ENCODE results near the gene FAM98A.

DNA sequence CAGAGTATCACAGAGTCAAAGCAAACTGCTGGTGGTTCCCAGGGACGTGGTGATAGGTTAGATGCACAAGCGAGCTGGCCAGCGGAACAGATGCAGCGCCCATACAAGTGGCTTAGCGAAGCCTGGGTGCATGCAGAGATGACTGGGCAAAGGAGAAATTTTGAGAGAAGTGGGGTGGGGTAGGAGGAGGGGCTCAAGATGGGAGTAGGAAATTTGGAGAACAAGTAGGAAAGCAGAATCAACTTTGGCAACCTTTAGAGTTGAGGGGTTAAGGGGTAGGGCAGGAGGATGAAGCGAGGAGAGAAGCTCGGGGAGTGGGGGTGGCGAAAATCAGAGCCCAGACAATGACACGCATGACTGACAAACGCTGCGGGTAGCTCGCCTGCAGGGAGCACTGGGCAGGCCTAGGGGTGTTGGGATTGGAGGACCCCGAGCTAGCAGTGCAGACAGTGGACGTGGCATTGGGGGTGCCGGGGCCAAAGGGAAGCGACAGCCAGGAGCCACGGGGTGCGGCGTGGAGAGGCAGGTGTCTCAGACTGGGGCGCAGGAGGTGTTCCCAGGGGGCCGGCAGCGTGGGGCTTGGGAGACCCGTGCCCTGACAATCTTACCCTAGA, 431 bp downstream of the FAM98A start:
- no peak for TF ChIP-seq FOXJ3 (CRISPR knock-in tag; IDR thresholded peaks at IDR 0.05; ENCODE audit: borderline replicate concordance)
- TF ChIP-seq AFF4 (CRISPR knock-in tag; IDR thresholded peaks at IDR 0.05; ENCODE audit: borderline replicate concordance) = no peak
- TF ChIP-seq ZBTB43 (CRISPR knock-in tag; IDR thresholded peaks at IDR 0.05) = no peak

All from WTC11 (cell line).